Left renal cortex interstitium (tissue), 4 donors: ENCODE results near the gene GRIA3. TPM values are rescaled to one million over a fixed set of nuclear protein-coding genes. Genes with fewer than 3 reads are reported as not detected.
A peak's percentile ranks its signal among the peaks of the same experiment; 100 is the strongest.
"Not testable (repeated sequence)": the region's sequence is repeated elsewhere in the genome, so short reads cannot be mapped to it uniquely, and the experiment has no call there.

Source experiments
- DNase-seq, 4 donors: peaks; one replicate each; pipeline ENCODE4 v3.0.0-alpha.2; 2013; ENCODE audit warnings: low read depth in 4 of 4, low spot score in 2 of 4, missing footprints in 1 of 4
- polyA plus RNA-seq, 4 donors: library from polyadenylated mRNA; unstranded; fragments of 120-200 nt; gene quantifications; one replicate each; pipeline ENCODE4 v1.2.1, GENCODE V29; 2013; ENCODE audit not compliant: insufficient read length in 4 of 4

GRIA3 gene
- polyA plus RNA-seq, 4 donors = 2.0 to 2.6 (median 2.3) TPM

GRCh38 chrX:123337886-123338639, 154.0 kb downstream of the GRIA3 start:
- DNase-seq = no peak

- no peak for DNase-seq
Measured at GRCh38 chrX:123339221-123339905, 155.3 kb downstream of the GRIA3 start.

- DNase-seq = no peak
Measured at GRCh38 chrX:123340696-123341095, 156.6 kb downstream of the GRIA3 start.

GRCh38 chrX:123348468-123348867, 164.4 kb downstream of the GRIA3 start:
- no peak for DNase-seq

- DNase-seq = no peak
Measured at GRCh38 chrX:123350226-123350625, 166.1 kb downstream of the GRIA3 start.

GRCh38 chrX:123357941-123358340, 173.9 kb downstream of the GRIA3 start:
- no peak for DNase-seq

GRCh38 chrX:123358457-123358856, 174.4 kb downstream of the GRIA3 start:
- no peak for DNase-seq

- DNase-seq = no peak
Measured at GRCh38 chrX:123361371-123361770, 177.3 kb downstream of the GRIA3 start.

- DNase-seq = not testable (repeated sequence)
Measured at GRCh38 chrX:123386196-123386595, 202.1 kb downstream of the GRIA3 start.

- no peak for DNase-seq
Measured at GRCh38 chrX:123392921-123393320, 208.8 kb downstream of the GRIA3 start.

- DNase-seq = no peak
Measured at GRCh38 chrX:123399709-123400108, 215.6 kb downstream of the GRIA3 start.

GRCh38 chrX:123405231-123405630, 221.2 kb downstream of the GRIA3 start:
- DNase-seq = no peak

GRCh38 chrX:123408821-123409737, 225.0 kb downstream of the GRIA3 start:
- DNase-seq = no peak

- DNase-seq = peak in 1 of 4 donors; percentile 16
Measured at GRCh38 chrX:123422875-123423274, 238.8 kb downstream of the GRIA3 start.

- no peak for DNase-seq
Measured at GRCh38 chrX:123424546-123424945, 240.5 kb downstream of the GRIA3 start.

GRCh38 chrX:123425471-123425870, 241.4 kb downstream of the GRIA3 start:
- no peak for DNase-seq

GRCh38 chrX:123425904-123426303, 241.8 kb downstream of the GRIA3 start:
- DNase-seq = no peak

GRCh38 chrX:123432361-123433150, 248.5 kb downstream of the GRIA3 start:
- no peak for DNase-seq

- DNase-seq = no peak
Measured at GRCh38 chrX:123436512-123437136, 252.5 kb downstream of the GRIA3 start.

GRCh38 chrX:123439926-123440325, 255.8 kb downstream of the GRIA3 start:
- not testable (repeated sequence) for DNase-seq
